Activated T-helper 2 cell treated with anti-CD3 and anti-CD28 coated beads, Interferon-gamma antibody, Interleukin-2, Interleukin-4, amounts not matched to agents 10 μg/mL and 5 μg/mL and 100 μg/mL, durations not matched to agents 14 hours and 24 hours and 36 hours (primary cell): Measurements from ENCODE around the gene VEZF1. TPM values are rescaled to one million over a fixed set of nuclear protein-coding genes. Genes with fewer than 3 reads are reported as not detected.

Source experiments
- DNase-seq: peaks from one replicate; pipeline ENCODE4 v3.0.0; 2021; ENCODE audit warnings: low spot score
- H3K27ac Mint-ChIP-seq: one replicate; pipeline ENCODE4 v1.8.0; 2021; ENCODE audit warnings: mixed read lengths
- H3K27me3 Mint-ChIP-seq: one replicate; pipeline ENCODE4 v1.8.0; 2021; ENCODE audit warnings: low read depth, mixed read lengths
- H3K36me3 Mint-ChIP-seq: one replicate; pipeline ENCODE4 v1.8.0; 2021; ENCODE audit warnings: low read depth, mixed read lengths
- H3K4me1 Mint-ChIP-seq: one replicate; pipeline ENCODE4 v1.8.0; 2021; ENCODE audit warnings: low read depth, mixed read lengths
- H3K4me3 Mint-ChIP-seq: one replicate; pipeline ENCODE4 v1.8.0; 2021; ENCODE audit warnings: low read depth, mild to moderate bottlenecking, moderate library complexity, mixed read lengths
- H3K9me3 Mint-ChIP-seq: one replicate; pipeline ENCODE4 v1.8.0; 2021; ENCODE audit warnings: mixed read lengths
- intact Hi-C: fragments of 100-400 bp; cut with micrococcal nuclease; formaldehyde crosslinking; loops from one replicate; pipeline ENCODE4 v1.15.1; 2023
- total RNA-seq: library from RNA; stranded (reverse); gene quantifications from 2 replicates; pipeline ENCODE4 v1.2.3, GENCODE V29; 2022

Gene VEZF1
- total RNA-seq, 1 donor from 2014 or later, result 37.1 TPM

GRCh38 chr17:57939797-57940196 lies 48.3 kb downstream of the VEZF1 start:
- no peak for DNase-seq
- no peak overlapping the region for H3K4me3 Mint-ChIP-seq
- peaks cover 12% of the 10 kb centered on the region for H3K4me1 Mint-ChIP-seq
- H3K27ac Mint-ChIP-seq, result no peak overlapping the region
- no peaks in the 10 kb centered on the region for H3K9me3 Mint-ChIP-seq
- H3K27me3 Mint-ChIP-seq, result peaks cover 17% of the 10 kb centered on the region
- H3K36me3 Mint-ChIP-seq, result no peaks in the 10 kb centered on the region
- intact Hi-C loops, result loop anchor here (10.0 kb wide), 1 partner anchor 55 kb away; no protein-coding TSS in a partner anchor

DNA sequence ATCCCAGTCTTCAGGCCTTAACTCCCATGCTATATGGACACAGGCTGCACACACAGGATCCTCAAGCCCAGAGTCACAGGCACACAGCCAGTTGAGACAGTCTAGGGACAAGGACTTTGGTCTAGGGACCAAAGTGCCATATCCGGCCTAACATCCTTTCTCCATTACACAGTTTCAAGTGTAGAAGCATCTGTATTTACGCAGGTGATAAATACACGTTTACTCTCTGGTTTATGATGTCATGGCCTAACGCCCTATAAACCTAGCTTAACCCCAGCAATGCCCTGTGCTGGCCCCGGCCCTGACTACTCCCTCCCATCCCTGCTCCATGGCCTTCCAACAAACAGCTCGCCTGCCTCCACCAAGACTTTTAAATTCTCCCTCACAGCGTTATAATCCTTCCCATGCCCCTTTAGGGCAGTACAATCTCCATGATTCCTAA lies 50.0 kb downstream of the VEZF1 start:
- no peak overlapping the region for H3K27ac Mint-ChIP-seq
- intact Hi-C loops, result no loop called here
- DNase-seq, result no peak
- no peaks in the 10 kb centered on the region for H3K36me3 Mint-ChIP-seq
- H3K9me3 Mint-ChIP-seq, result no peaks in the 10 kb centered on the region
- peaks cover 7% of the 10 kb centered on the region for H3K27me3 Mint-ChIP-seq
- no peak overlapping the region for H3K4me3 Mint-ChIP-seq
- peaks cover 12% of the 10 kb centered on the region for H3K4me1 Mint-ChIP-seq

- Mint-ChIP-seq H3K27me3 (peaks cover 7% of the 10 kb centered on the region), H3K4me1 (peaks cover 12% of the 10 kb centered on the region), H3K4me3 (no peak overlapping the region), H3K36me3 (no peaks in the 10 kb centered on the region), H3K9me3 (no peaks in the 10 kb centered on the region), H3K27ac (no peak overlapping the region)
- no peak for DNase-seq
- intact Hi-C loops, result no loop called here
Measured at GRCh38 chr17:57937492-57937891, 50.6 kb downstream of the VEZF1 start.

- intact Hi-C loops, result no loop called here
- Mint-ChIP-seq H3K4me1 (peaks cover 10% of the 10 kb centered on the region), H3K36me3 (no peaks in the 10 kb centered on the region), H3K4me3 (no peak overlapping the region), H3K27me3 (peaks cover 5% of the 10 kb centered on the region), H3K9me3 (no peaks in the 10 kb centered on the region), H3K27ac (no peak overlapping the region)
- DNase-seq, result no peak
Measured at GRCh38 chr17:57935833-57936807, 51.9 kb downstream of the VEZF1 start.

- H3K9me3 Mint-ChIP-seq, result no peaks in the 10 kb centered on the region
- DNase-seq, result no peak
- intact Hi-C loops, result no loop called here
- no peak overlapping the region for H3K27ac Mint-ChIP-seq
- H3K36me3 Mint-ChIP-seq, result no peaks in the 10 kb centered on the region
- H3K4me3 Mint-ChIP-seq, result no peak overlapping the region
- peaks cover 7% of the 10 kb centered on the region for H3K27me3 Mint-ChIP-seq
- peaks cover 1% of the 10 kb centered on the region for H3K4me1 Mint-ChIP-seq
Measured at GRCh38 chr17:57931488-57932137, 56.4 kb downstream of the VEZF1 start.

GRCh38 chr17:57930239-57930638 lies 57.8 kb downstream of the VEZF1 start:
- H3K27me3 Mint-ChIP-seq, result peaks cover 8% of the 10 kb centered on the region
- no peak overlapping the region for H3K4me3 Mint-ChIP-seq
- no peaks in the 10 kb centered on the region for H3K9me3 Mint-ChIP-seq
- H3K27ac Mint-ChIP-seq, result no peak overlapping the region
- no peak for DNase-seq
- no peaks in the 10 kb centered on the region for H3K36me3 Mint-ChIP-seq
- intact Hi-C loops, result no loop called here
- H3K4me1 Mint-ChIP-seq, result peaks cover 1% of the 10 kb centered on the region

DNA sequence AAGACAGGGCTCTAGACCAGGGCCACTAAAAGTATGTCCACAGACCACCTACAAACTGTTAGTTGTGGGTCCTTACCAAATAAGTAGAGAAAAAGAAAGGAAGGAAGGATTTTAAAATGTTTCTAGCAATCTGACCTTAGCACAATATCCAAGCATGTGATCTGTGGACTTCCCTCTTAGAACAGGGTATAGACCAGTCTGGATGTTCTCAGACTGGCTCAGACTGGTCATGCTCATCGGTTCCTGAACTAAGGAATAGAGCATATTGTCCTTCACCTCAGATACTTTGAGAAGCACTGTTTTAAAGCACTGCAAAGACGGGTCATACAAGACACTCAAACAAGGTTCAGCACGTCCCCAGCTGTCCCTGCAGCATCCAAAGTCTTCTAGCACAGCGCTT lies 58.7 kb downstream of the VEZF1 start:
- Mint-ChIP-seq H3K27ac (no peak overlapping the region), H3K36me3 (no peaks in the 10 kb centered on the region), H3K27me3 (peaks cover 9% of the 10 kb centered on the region), H3K9me3 (no peaks in the 10 kb centered on the region), H3K4me1 (peaks cover 3% of the 10 kb centered on the region), H3K4me3 (no peak overlapping the region)
- intact Hi-C loops, result no loop called here
- no peak for DNase-seq

DNA sequence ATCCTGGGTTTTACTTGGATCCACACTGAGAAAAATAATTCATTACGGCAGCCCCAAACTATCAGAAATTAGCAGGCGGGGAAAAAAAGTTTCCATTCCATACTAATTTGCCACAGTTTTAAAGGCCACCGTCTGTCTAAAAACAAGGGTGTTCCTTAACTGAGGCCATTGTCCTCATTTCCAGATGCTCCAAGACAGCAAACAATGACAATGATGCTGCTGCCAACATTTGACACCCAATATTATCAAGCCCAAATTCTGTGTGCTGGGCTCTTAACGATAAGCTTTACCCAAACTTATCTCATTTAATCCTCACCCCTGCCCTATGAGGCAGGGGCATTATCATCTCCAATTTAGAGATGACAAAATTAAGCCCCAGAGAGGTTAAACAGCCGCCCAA lies 59.1 kb downstream of the VEZF1 start:
- no peak overlapping the region for H3K27ac Mint-ChIP-seq

DNA sequence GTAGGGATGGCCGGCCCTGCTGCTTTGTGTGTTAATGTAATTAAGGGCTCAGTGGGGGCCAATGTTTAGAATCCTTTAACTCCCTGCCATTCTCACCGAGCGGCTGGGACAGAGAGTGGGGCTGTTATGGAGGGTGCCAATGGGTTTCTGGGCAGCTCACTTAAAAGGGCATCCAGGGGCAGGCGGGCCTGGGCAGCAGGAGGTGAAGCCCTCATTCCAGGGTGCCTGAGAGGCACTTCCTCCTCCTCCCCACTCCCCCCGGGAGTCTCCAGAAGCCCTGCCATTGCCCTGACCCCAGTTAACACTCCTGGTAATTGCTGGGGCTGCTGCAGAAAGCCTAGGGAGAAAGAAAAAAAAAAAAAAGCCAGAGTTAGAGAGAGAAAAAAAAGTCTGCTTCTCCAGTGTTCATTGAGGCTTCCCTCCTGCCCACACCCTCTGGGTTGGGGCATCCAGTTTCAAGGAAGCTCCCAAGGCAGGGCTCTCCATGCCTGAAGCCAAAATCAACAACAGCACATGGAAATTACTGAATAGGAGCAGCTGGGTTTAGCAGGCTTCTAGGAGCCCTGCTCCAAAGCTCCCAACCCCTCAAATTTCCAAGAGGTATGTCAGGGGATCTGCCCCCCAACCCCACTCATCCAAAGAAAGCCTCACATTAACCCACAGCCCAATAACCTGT lies 60.9 kb downstream of the VEZF1 start:
- Mint-ChIP-seq H3K27ac (no peak overlapping the region), H3K4me3 (no peak overlapping the region), H3K4me1 (peaks cover 3% of the 10 kb centered on the region), H3K36me3 (no peaks in the 10 kb centered on the region), H3K9me3 (no peaks in the 10 kb centered on the region), H3K27me3 (peaks cover 11% of the 10 kb centered on the region)
- intact Hi-C loops, result no loop called here
- DNase-seq, result no peak

More for the DNA sequence above, 59.1 kb downstream of the VEZF1 start:
- H3K9me3 Mint-ChIP-seq, result no peaks in the 10 kb centered on the region
- intact Hi-C loops, result no loop called here
- no peak overlapping the region for H3K4me3 Mint-ChIP-seq
- no peaks in the 10 kb centered on the region for H3K36me3 Mint-ChIP-seq
- peaks cover 3% of the 10 kb centered on the region for H3K4me1 Mint-ChIP-seq
- peaks cover 11% of the 10 kb centered on the region for H3K27me3 Mint-ChIP-seq
- DNase-seq, result no peak

GRCh38 chr17:57926723-57927047 lies 61.4 kb downstream of the VEZF1 start:
- H3K36me3 Mint-ChIP-seq, result no peaks in the 10 kb centered on the region
- intact Hi-C loops, result no loop called here
- no peak overlapping the region for H3K27ac Mint-ChIP-seq
- no peaks in the 10 kb centered on the region for H3K9me3 Mint-ChIP-seq
- no peak for DNase-seq
- H3K27me3 Mint-ChIP-seq, result peaks cover 11% of the 10 kb centered on the region
- peaks cover 3% of the 10 kb centered on the region for H3K4me1 Mint-ChIP-seq
- no peak overlapping the region for H3K4me3 Mint-ChIP-seq

DNA sequence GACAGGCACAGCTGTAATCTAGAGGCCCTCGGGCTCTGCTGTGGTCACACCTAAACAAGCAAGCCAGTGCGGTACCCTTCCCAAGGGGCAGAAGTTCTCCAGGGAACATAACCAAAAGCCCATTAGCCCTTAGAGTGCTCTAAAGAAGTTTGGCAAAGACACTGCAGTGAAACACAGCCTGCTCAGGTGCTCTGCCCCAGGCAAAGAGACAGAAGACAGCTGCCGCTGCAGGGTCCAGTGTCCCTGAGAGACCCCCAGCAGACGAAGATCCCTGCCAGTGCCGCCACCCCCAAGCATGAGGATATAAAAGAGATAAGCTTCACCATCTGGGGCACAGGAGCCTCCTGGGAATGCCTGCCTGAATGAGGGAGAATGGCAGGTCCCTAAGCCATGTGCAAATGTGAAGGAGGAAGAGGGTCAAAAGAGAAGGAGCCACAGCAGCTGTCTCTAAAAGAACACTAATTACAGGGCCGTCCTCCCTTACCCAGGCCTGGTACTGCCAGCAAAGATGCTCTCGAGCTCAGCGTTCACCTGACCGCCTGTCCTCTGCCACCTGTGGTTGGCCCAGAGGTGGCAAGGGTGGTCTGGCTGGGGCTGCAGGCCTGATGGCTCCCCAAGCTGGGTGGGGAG lies 62.6 kb downstream of the VEZF1 start:
- DNase-seq, result no peak
- H3K9me3 Mint-ChIP-seq, result no peaks in the 10 kb centered on the region

GRCh38 chr17:57924677-57925076 lies 63.4 kb downstream of the VEZF1 start:
- Mint-ChIP-seq H3K27ac (no peak overlapping the region), H3K36me3 (no peaks in the 10 kb centered on the region)
- intact Hi-C loops, result no loop called here

More for the DNA sequence above, 62.6 kb downstream of the VEZF1 start:
- no peaks in the 10 kb centered on the region for H3K36me3 Mint-ChIP-seq
- peaks cover 12% of the 10 kb centered on the region for H3K27me3 Mint-ChIP-seq
- H3K4me1 Mint-ChIP-seq, result peaks cover 3% of the 10 kb centered on the region
- H3K4me3 Mint-ChIP-seq, result no peak overlapping the region
- intact Hi-C loops, result no loop called here
- no peak overlapping the region for H3K27ac Mint-ChIP-seq

More at GRCh38 chr17:57924677-57925076, 63.4 kb downstream of the VEZF1 start:
- H3K27me3 Mint-ChIP-seq, result peaks cover 14% of the 10 kb centered on the region
- DNase-seq, result no peak
- no peaks in the 10 kb centered on the region for H3K9me3 Mint-ChIP-seq
- H3K4me3 Mint-ChIP-seq, result no peak overlapping the region
- H3K4me1 Mint-ChIP-seq, result peaks cover 3% of the 10 kb centered on the region
